Upper lobe of left lung (tissue), 6 donors: ENCODE results near the gene USP3. TPM values are rescaled to one million over a fixed set of nuclear protein-coding genes. Genes with fewer than 3 reads are reported as not detected.

Experiments
- ATAC-seq, 2 donors: fragments of 200-7000 bp; cut with Tn5 transposase; one replicate each; pipeline ENCODE4 v1.9.1; 2022; ENCODE audit warnings: mild to moderate bottlenecking in 2 of 2, moderate library complexity in 2 of 2; ENCODE audit not compliant: low FRiP score in 2 of 2
- DNase-seq, 2 donors: peaks; one replicate each; pipeline ENCODE4 v3.0.0-alpha.2; 2019 to 2020
- H3K27ac ChIP-seq, 4 donors: fragments of 200-600 bp; sonication (generic); one replicate each; pipeline ENCODE4 v1.5.1; 2016 to 2019
- H3K27me3 ChIP-seq, 4 donors: fragments of 200-600 bp; sonication (generic); one replicate each; pipeline ENCODE4 v1.5.1; 2017 to 2019
- H3K36me3 ChIP-seq, 4 donors: fragments of 200-600 bp; sonication (generic); one replicate each; pipeline ENCODE4 v1.5.1; 2016 to 2019
- H3K4me1 ChIP-seq, 4 donors: fragments of 200-600 bp; sonication (generic); one replicate each; pipeline ENCODE4 v1.5.1; 2018 to 2019
- H3K4me3 ChIP-seq, 4 donors: fragments of 200-600 bp; sonication (generic); one replicate each; pipeline ENCODE4 v1.5.1; 2017 to 2019; ENCODE audit warnings: mild to moderate bottlenecking in 2 of 4, moderate library complexity in 1 of 4
- H3K9me3 ChIP-seq, 4 donors: fragments of 200-600 bp; sonication (generic); one replicate each; pipeline ENCODE4 v1.5.1; 2018 to 2019
- CTCF ChIP-seq, 6 experiments: fragments of 450-650 bp in 4 of 6; fragments of 200-600 bp in 2 of 6; sonication (generic) in 2 of 6; IDR thresholded peaks; one replicate each; pipeline ENCODE4 v1.5.1; 2016 to 2019; ENCODE audit warnings: antibody characterized with exemption in 6 of 6
- EP300 ChIP-seq, 4 donors: sonication (generic); formaldehyde crosslinking; IDR thresholded peaks; one replicate each; pipeline ENCODE4 v1.5.1; 2017; ENCODE audit warnings: antibody characterized with exemption in 4 of 4, control low read depth in 2 of 4
- POLR2A ChIP-seq, 4 donors: fragments of 450-650 bp; IDR thresholded peaks; one replicate each; pipeline ENCODE4 v1.5.1; 2016 to 2017; ENCODE audit warnings: antibody characterized with exemption in 4 of 4, mild to moderate bottlenecking in 2 of 4
- POLR2AphosphoS5 ChIP-seq, 2 donors: sonication (generic); formaldehyde crosslinking; IDR thresholded peaks; one replicate each; pipeline ENCODE4 v1.5.1; 2017; ENCODE audit warnings: antibody characterized with exemption in 2 of 2
- WGBS, 2 donors: methylation state at CpG; one replicate each; pipeline ENCODE4 v1.1.5; 2017 to 2018; 5-methylcytosine and 5-hydroxymethylcytosine counted together
- total RNA-seq, 6 donors: library from RNA; depleted of rRNA in 4 of 6; stranded (reverse); fragments of >200 nt in 4 of 6; gene quantifications; one replicate each; pipeline versions ENCODE4 v1.1.0 to v1.2.1, GENCODE V29; 2016 to 2021
- donor health status: DM: no; HTN: no; CAD: no; lungs with moderate emphysema.
- donor health status: DM: no; HTN: yes; CAD: no; lungs with severe emphysema.

The USP3 gene
- total RNA-seq, 6 donors from 2014 or later = 45.7 to 87.0 (median 63.8) TPM

DNA sequence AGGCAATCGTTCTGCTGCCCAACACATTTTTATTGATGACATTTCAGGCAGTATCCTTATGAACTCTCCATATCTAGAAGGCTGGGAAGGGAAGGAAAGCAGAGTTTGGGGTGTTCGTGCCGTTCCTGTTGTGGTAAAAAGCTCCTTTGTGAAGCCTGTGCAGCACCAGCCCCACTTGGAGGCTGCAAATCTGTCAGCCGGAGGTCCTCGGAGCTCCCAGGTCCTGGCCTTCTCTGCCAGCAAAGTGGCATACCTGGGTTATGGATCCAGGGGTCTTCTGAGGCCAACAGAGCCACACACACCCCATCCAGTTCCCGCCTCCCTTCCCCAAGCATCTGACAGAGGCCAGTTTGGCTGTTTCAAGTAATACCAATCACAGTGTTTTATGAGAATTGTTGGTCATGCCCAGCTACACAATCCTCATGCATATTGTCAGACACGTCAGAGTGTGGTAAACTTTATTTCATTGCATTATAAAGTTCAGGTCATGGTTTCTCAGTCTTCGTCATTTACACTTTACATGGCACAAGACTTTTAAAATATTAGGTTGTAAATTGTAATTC, 15.9 kb upstream of the USP3 start:
- ATAC-seq = no peak
- 94 to 95% methylated on average over 8 of the region's 8 CpGs for WGBS, 2 donors
- H3K4me1 ChIP-seq = peaks cover 18 to 47% (median 31%) of the 10 kb centered on the region in 4 donors

GRCh38 chr15:63489352-63489751, 15.0 kb upstream of the USP3 start:
- H3K4me3 ChIP-seq = no peak overlapping the region
- peak overlapping the region; percentile 22 to 86 (median 60) for H3K27ac ChIP-seq
- no peak for DNase-seq
- no peaks in the 10 kb centered on the region for H3K27me3 ChIP-seq
- no peak for TF ChIP-seq CTCF (IDR thresholded peaks at IDR 0.05)
- ATAC-seq = no peak
- peaks cover 16 to 40% (median 27%) of the 10 kb centered on the region in 4 donors for H3K4me1 ChIP-seq
- H3K36me3 ChIP-seq = no peaks in the 10 kb centered on the region
- H3K9me3 ChIP-seq = no peaks in the 10 kb centered on the region
- 79 to 94% methylated on average over 5 of the region's 5 CpGs for WGBS, 2 donors

More for the DNA sequence above, 15.9 kb upstream of the USP3 start:
- Histone ChIP-seq H3K4me3 (no peak overlapping the region), H3K27ac (peak overlapping the region in 2 of 4 donors; percentile 23 to 75), H3K9me3 (no peaks in the 10 kb centered on the region), H3K36me3 (no peaks in the 10 kb centered on the region), H3K27me3 (no peaks in the 10 kb centered on the region)
- TF ChIP-seq EP300 (IDR thresholded peaks at IDR 0.05) (no peak), POLR2A (IDR thresholded peaks at IDR 0.05) (no peak), CTCF (IDR thresholded peaks at IDR 0.05) (no peak), POLR2AphosphoS5 (IDR thresholded peaks at IDR 0.05) (no peak)
- no peak for DNase-seq

DNA sequence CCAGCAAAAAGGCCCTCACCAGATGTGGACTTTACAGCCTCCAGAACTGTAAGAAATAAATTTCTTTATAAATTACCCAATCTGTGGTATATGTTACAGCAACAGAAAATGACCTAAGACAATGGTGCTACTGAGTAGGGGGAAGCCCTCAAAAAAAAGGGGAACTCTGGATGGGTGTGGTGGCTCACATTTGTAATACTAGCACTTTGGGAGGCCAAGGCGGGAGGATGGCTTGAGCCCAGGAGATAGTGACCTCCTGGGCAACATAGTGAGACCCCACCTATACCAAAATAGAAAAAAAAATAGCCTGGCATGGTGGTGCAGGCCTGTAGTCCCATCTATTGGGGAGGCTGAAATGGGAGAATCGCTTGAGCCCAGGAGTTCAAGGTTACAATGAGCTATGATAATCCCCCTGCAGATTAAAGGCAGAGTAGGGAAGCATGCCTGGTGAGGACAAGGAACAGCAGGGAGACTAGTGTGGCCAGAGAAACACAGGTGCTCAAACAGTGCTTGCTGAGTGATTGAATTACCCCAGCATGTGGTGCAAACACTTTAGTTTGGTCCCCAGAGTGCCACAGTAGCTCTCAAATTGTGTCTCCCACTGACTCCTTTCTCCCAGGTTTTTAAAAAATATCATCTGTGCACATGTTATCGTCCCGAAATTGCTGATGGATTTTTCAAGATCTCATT, 13.9 kb upstream of the USP3 start:
- ATAC-seq = peak; percentile 58 to 78
- H3K27ac ChIP-seq = peak overlapping the region; percentile 75 to 86 (median 80)
- H3K27me3 ChIP-seq = no peaks in the 10 kb centered on the region
- H3K4me3 ChIP-seq = no peak overlapping the region
- 86 to 87% methylated on average over 4 of the region's 4 CpGs for WGBS, 2 donors
- DNase-seq = peak in 1 of 2 donors; percentile 62
- TF ChIP-seq EP300 (IDR thresholded peaks at IDR 0.05) (peak in 2 of 4 donors; percentile 15 to 36), POLR2AphosphoS5 (IDR thresholded peaks at IDR 0.05) (peak in 1 of 2 donors; percentile 51), POLR2A (IDR thresholded peaks at IDR 0.05) (no peak)
- H3K36me3 ChIP-seq = no peaks in the 10 kb centered on the region
- H3K4me1 ChIP-seq = peaks cover 11 to 43% (median 26%) of the 10 kb centered on the region in 4 donors
- no peaks in the 10 kb centered on the region for H3K9me3 ChIP-seq

- H3K27ac ChIP-seq = peak overlapping the region; percentile 75 to 86 (median 80)
Measured at GRCh38 chr15:63491116-63491827, 13.1 kb upstream of the USP3 start.

More at GRCh38 chr15:63491116-63491827, 13.1 kb upstream of the USP3 start:
- ATAC-seq = peak; percentile 76 to 77
- Histone ChIP-seq H3K4me1 (peaks cover 11 to 43% (median 28%) of the 10 kb centered on the region in 4 donors), H3K9me3 (no peaks in the 10 kb centered on the region), H3K36me3 (no peaks in the 10 kb centered on the region), H3K27me3 (no peaks in the 10 kb centered on the region), H3K4me3 (no peak overlapping the region)
- no peak for DNase-seq
- 47 to 69% methylated on average over 4 to 5 of the region's 5 CpGs for WGBS, 2 donors
- TF ChIP-seq CTCF (IDR thresholded peaks at IDR 0.05) (no peak), POLR2A (IDR thresholded peaks at IDR 0.05) (peak in 1 of 4 donors; percentile 48), POLR2AphosphoS5 (IDR thresholded peaks at IDR 0.05) (no peak), EP300 (IDR thresholded peaks at IDR 0.05) (no peak)
